ENCODE data around the gene TMEM79. TPM values are rescaled to one million over a fixed set of nuclear protein-coding genes. Genes with fewer than 3 reads are reported as not detected.

Gene TMEM79
- total RNA-seq, 2 donors from 2014 or later = 1.5 to 1.9 TPM

GRCh38 chr1:156263288-156263655 lies 20.9 kb upstream of the TMEM79 start:
- peaks cover 83% of the 10 kb centered on the region for H3K36me3 ChIP-seq (ENCODE audit: control insufficient read depth, insufficient read depth, low read length)
- no peak for DNase-seq
- Mint-ChIP-seq H3K4me1 (no peaks in the 10 kb centered on the region), H3K4me3 (no peak overlapping the region), H3K36me3 (ENCODE audit: low read depth) (peaks cover 85% of the 10 kb centered on the region), H3K27ac (no peak overlapping the region), H3K27me3 (ENCODE audit: insufficient read depth) (no peaks in the 10 kb centered on the region), H3K9me3 (no peaks in the 10 kb centered on the region)
- TF ChIP-seq CTCF (conservative IDR thresholded peaks at IDR 0.05) = no peak
- no peak overlapping the region for H3K9ac ChIP-seq (ENCODE audit: extremely low read depth, low read length, poor library complexity, severe bottlenecking)
- H3K27me3 ChIP-seq (ENCODE audit: control insufficient read depth, insufficient read depth, low read length, poor library complexity, severe bottlenecking) = no peaks in the 10 kb centered on the region
- H3K9me3 ChIP-seq (ENCODE audit: control insufficient read depth, low read length) = no peaks in the 10 kb centered on the region
- H3K4me1 ChIP-seq (ENCODE audit: control insufficient read depth, insufficient read depth, low read length) = no peaks in the 10 kb centered on the region
- 95 to 97% methylated on average over 6 to 9 of the region's 9 CpGs for WGBS, 2 experiments (ENCODE audit: insufficient coverage in 1 of 2, insufficient read length in 1 of 2)
- H3K27ac ChIP-seq (ENCODE audit: low read depth, low read length) = no peak overlapping the region
- H3K4me3 ChIP-seq (ENCODE audit: low read length) = no peak overlapping the region

- Histone ChIP-seq H3K36me3 (ENCODE audit: control insufficient read depth, insufficient read depth, low read length) (peaks cover 81% of the 10 kb centered on the region), H3K4me1 (ENCODE audit: control insufficient read depth, insufficient read depth, low read length) (no peaks in the 10 kb centered on the region)
- 92% methylated on average over 13 of the region's 13 CpGs for WGBS, 2 experiments (ENCODE audit: insufficient coverage in 1 of 2, insufficient read length in 1 of 2)
Observed at GRCh38 chr1:156266051-156266450, 18.1 kb upstream of the TMEM79 start.

DNA sequence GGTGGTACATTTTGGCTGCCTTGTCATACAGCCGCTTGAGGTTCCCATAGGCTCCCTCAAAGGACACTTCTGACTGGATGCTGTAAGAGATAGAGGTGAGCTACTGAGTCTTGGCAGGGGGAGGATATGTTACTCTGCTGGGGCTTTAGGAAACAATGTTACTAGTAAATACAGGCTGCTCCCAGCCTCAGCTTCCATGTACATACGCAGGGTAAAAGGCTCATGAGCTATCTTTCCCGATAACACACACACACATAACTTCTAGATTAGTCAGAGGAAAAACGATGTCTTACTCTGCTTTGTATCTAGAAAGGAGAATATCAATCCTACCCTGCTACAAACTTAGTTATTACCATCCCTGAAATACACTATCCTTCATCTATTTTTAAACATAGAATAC lies 15.8 kb upstream of the TMEM79 start:
- WGBS, 2 experiments (ENCODE audit: insufficient coverage in 1 of 2, insufficient read length in 1 of 2) = 82 to 99% methylated on average over 3 to 4 of the region's 4 CpGs
- no peaks in the 10 kb centered on the region for H3K27me3 Mint-ChIP-seq (ENCODE audit: insufficient read depth)
- no peak for DNase-seq
- no peaks in the 10 kb centered on the region for H3K4me1 ChIP-seq (ENCODE audit: control insufficient read depth, insufficient read depth, low read length)
- H3K4me3 ChIP-seq (ENCODE audit: low read length) = no peak overlapping the region
- peaks cover 2% of the 10 kb centered on the region for H3K4me1 Mint-ChIP-seq
- peaks cover 87% of the 10 kb centered on the region for H3K36me3 ChIP-seq (ENCODE audit: control insufficient read depth, insufficient read depth, low read length)
- no peak overlapping the region for H3K27ac Mint-ChIP-seq
- H3K9me3 ChIP-seq (ENCODE audit: control insufficient read depth, low read length) = no peaks in the 10 kb centered on the region
- no peaks in the 10 kb centered on the region for H3K9me3 Mint-ChIP-seq
- H3K36me3 Mint-ChIP-seq (ENCODE audit: low read depth) = peaks cover 77% of the 10 kb centered on the region
- no peak overlapping the region for H3K9ac ChIP-seq (ENCODE audit: extremely low read depth, low read length, poor library complexity, severe bottlenecking)
- H3K27me3 ChIP-seq (ENCODE audit: control insufficient read depth, insufficient read depth, low read length, poor library complexity, severe bottlenecking) = no peaks in the 10 kb centered on the region
- TF ChIP-seq CTCF (conservative IDR thresholded peaks at IDR 0.05) = no peak
- no peak overlapping the region for H3K27ac ChIP-seq (ENCODE audit: low read depth, low read length)
- no peak overlapping the region for H3K4me3 Mint-ChIP-seq

More at GRCh38 chr1:156266051-156266450, 18.1 kb upstream of the TMEM79 start:
- TF ChIP-seq CTCF (conservative IDR thresholded peaks at IDR 0.05) = no peak
- H3K9ac ChIP-seq (ENCODE audit: extremely low read depth, low read length, poor library complexity, severe bottlenecking) = no peak overlapping the region
- Mint-ChIP-seq H3K36me3 (ENCODE audit: low read depth) (peaks cover 74% of the 10 kb centered on the region), H3K27ac (peak overlapping the region; percentile 35), H3K4me3 (no peak overlapping the region), H3K4me1 (no peaks in the 10 kb centered on the region), H3K9me3 (no peaks in the 10 kb centered on the region), H3K27me3 (ENCODE audit: insufficient read depth) (no peaks in the 10 kb centered on the region)
- H3K4me3 ChIP-seq (ENCODE audit: low read length) = no peak overlapping the region
- no peak for DNase-seq
- H3K27me3 ChIP-seq (ENCODE audit: control insufficient read depth, insufficient read depth, low read length, poor library complexity, severe bottlenecking) = no peaks in the 10 kb centered on the region
- H3K9me3 ChIP-seq (ENCODE audit: control insufficient read depth, low read length) = no peaks in the 10 kb centered on the region
- H3K27ac ChIP-seq (ENCODE audit: low read depth, low read length) = no peak overlapping the region

Measured in endodermal cell (in vitro differentiated cells).